Liver (tissue), 9 donors: ENCODE measurements around the gene SVEP1. TPM values are rescaled to one million over a fixed set of nuclear protein-coding genes. Genes with fewer than 3 reads are reported as not detected.

Experiments
- DNase-seq: peaks from one replicate; pipeline ENCODE4 v3.0.0-alpha.2; 2017; ENCODE audit warnings: low spot score
- H3K27ac ChIP-seq, 2 donors: one replicate each; pipeline ENCODE4 v1.7.0; 2013; ENCODE audit warnings: inconsistent platforms in 2 of 2, low read length in 2 of 2, control low read depth in 1 of 2, low read depth in 1 of 2, mild to moderate bottlenecking in 1 of 2
- H3K27me3 ChIP-seq, 4 donors: one replicate each; pipeline versions ENCODE4 v1.6.1 to v1.7.0; 2013; ENCODE audit warnings: low read length in 3 of 4, inconsistent platforms in 1 of 4, mild to moderate bottlenecking in 1 of 4, moderate library complexity in 1 of 4; ENCODE audit not compliant: control insufficient read depth in 4 of 4, insufficient read depth in 4 of 4
- H3K36me3 ChIP-seq, 4 donors: one replicate each; pipeline versions ENCODE4 v1.6.1 to v1.7.0; 2013; ENCODE audit warnings: low read length in 3 of 4, mild to moderate bottlenecking in 3 of 4, low read depth in 1 of 4, moderate library complexity in 1 of 4; ENCODE audit not compliant: control insufficient read depth in 4 of 4, insufficient read depth in 3 of 4
- H3K4me1 ChIP-seq, 4 donors: one replicate each; pipeline versions ENCODE4 v1.6.1 to v1.7.0; 2013; ENCODE audit warnings: low read length in 3 of 4, mild to moderate bottlenecking in 3 of 4, moderate library complexity in 1 of 4; ENCODE audit not compliant: control insufficient read depth in 4 of 4, insufficient read depth in 4 of 4
- H3K4me3 ChIP-seq, 3 donors: one replicate each; pipeline versions ENCODE4 v1.6.1 to v1.7.0; 2013; ENCODE audit warnings: low read length in 3 of 3, control low read depth in 1 of 3, low read depth in 1 of 3, mild to moderate bottlenecking in 1 of 3
- H3K9ac ChIP-seq, 2 donors: one replicate each; pipeline ENCODE4 v1.7.0; 2013; ENCODE audit warnings: low read length in 2 of 2, mild to moderate bottlenecking in 2 of 2, moderate library complexity in 2 of 2, control low read depth in 1 of 2, low read depth in 1 of 2
- H3K9me3 ChIP-seq, 4 donors: one replicate each; pipeline versions ENCODE4 v1.6.1 to v1.7.0; 2013; ENCODE audit warnings: low read length in 3 of 4; ENCODE audit not compliant: control insufficient read depth in 4 of 4
- ATF3 ChIP-seq: IDR thresholded peaks from 2 replicates; pipeline ENCODE4 v1.6.1; 2016; ENCODE audit warnings: antibody characterized with exemption
- CTCF ChIP-seq: fragments of 150-350 bp; IDR thresholded peaks from 2 replicates; pipeline ENCODE4 v1.5.1; 2017; ENCODE audit warnings: improper control_type of control experiment, low read depth, low read length; ENCODE audit not compliant: missing input control
- EGR1 ChIP-seq, 2 donors: IDR thresholded peaks; 2 replicates each; pipeline ENCODE4 v1.6.1; 2016 to 2018; ENCODE audit warnings: antibody characterized with exemption in 2 of 2, low read depth in 2 of 2
- FOXA1 ChIP-seq: IDR thresholded peaks from 2 replicates; pipeline ENCODE4 v1.6.1; 2016; ENCODE audit warnings: antibody characterized with exemption
- GABPA ChIP-seq, 2 donors: IDR thresholded peaks in 1 of 2; conservative IDR thresholded peaks in 1 of 2; 2 replicates each; pipeline ENCODE4 v1.6.1; 2016; ENCODE audit warnings: antibody characterized with exemption in 2 of 2, mild to moderate bottlenecking in 1 of 2, moderate library complexity in 1 of 2
- HNF4A ChIP-seq, 2 donors: conservative IDR thresholded peaks; 2 replicates each; pipeline ENCODE4 v1.6.1; 2016; ENCODE audit warnings: antibody characterized with exemption in 2 of 2, mild to moderate bottlenecking in 2 of 2
- HNF4G ChIP-seq: IDR thresholded peaks from 2 replicates; pipeline ENCODE4 v1.6.1; 2016; ENCODE audit warnings: antibody characterized with exemption
- JUND ChIP-seq, 2 donors: IDR thresholded peaks; 2 replicates each; pipeline ENCODE4 v1.6.1; 2016; ENCODE audit warnings: antibody characterized with exemption in 2 of 2
- MAX ChIP-seq: IDR thresholded peaks from 2 replicates; pipeline ENCODE4 v1.6.1; 2016; ENCODE audit warnings: antibody characterized with exemption
- NR2F2 ChIP-seq: IDR thresholded peaks from 2 replicates; pipeline ENCODE4 v1.6.1; 2016; ENCODE audit warnings: antibody characterized with exemption
- RAD21 ChIP-seq, 2 donors: IDR thresholded peaks; 2 replicates each; pipeline ENCODE4 v1.6.1; 2016; ENCODE audit warnings: antibody characterized with exemption in 2 of 2, mild to moderate bottlenecking in 2 of 2
- RXRA ChIP-seq, 2 donors: IDR thresholded peaks; 2 replicates each; pipeline ENCODE4 v1.6.1; 2017 to 2018; ENCODE audit warnings: antibody characterized with exemption in 2 of 2, mild to moderate bottlenecking in 1 of 2
- SP1 ChIP-seq: IDR thresholded peaks from 2 replicates; pipeline ENCODE4 v1.6.1; 2018; ENCODE audit warnings: antibody characterized with exemption, mild to moderate bottlenecking
- YY1 ChIP-seq: IDR thresholded peaks from 2 replicates; pipeline ENCODE4 v1.6.1; 2016; ENCODE audit warnings: antibody characterized with exemption, mild to moderate bottlenecking
- WGBS: extraction: QIAGEN DNeasy Blood & Tissue Kit; methylation state at CpG from one replicate; pipeline ENCODE4 v1.1.7; 2013; 5-methylcytosine and 5-hydroxymethylcytosine counted together
- polyA plus RNA-seq, 2 donors: library from polyadenylated mRNA; stranded (reverse) in 1 of 2; unstranded in 1 of 2; fragments of 200-250 nt in 1 of 2; fragments of >200 nt in 1 of 2; fragmentation: Nextera tagmentation in 1 of 2; extraction: Ambion mirVana in 1 of 2; gene quantifications; one replicate each; pipeline versions ENCODE4 v1.2.1 to v1.2.3, GENCODE V29; 2013 to 2015
- total RNA-seq, 2 donors: library from RNA; depleted of rRNA; stranded (reverse); fragments of >200 nt; gene quantifications; one replicate each; pipeline ENCODE4 v1.2.3, GENCODE V29; 2014
- donor health status: healthy.
- donor health status: healthy.
- donor health status: healthy.
- donor health status: healthy.
- donor health status: healthy.

Gene SVEP1
- total and polyA plus RNA-seq, 4 donors: 0.58 to 7.5 (median 1.8) TPM

- Histone ChIP-seq H3K9ac (no peak overlapping the region), H3K27ac (no peak overlapping the region), H3K36me3 (no peaks in the 10 kb centered on the region), H3K4me1 (no peaks in the 10 kb centered on the region), H3K9me3 (no peaks in the 10 kb centered on the region), H3K4me3 (no peak overlapping the region), H3K27me3 (peaks cover 0 to 3% (median 0%) of the 10 kb centered on the region in 4 donors)
- no peak for DNase-seq
- WGBS: 86% methylated on average over 3 of the region's 3 CpGs
- TF ChIP-seq RAD21 (IDR thresholded peaks at IDR 0.05) (no peak), EGR1 (IDR thresholded peaks at IDR 0.05; ENCODE audit: low read depth in 2 of 2) (no peak)
Observed at GRCh38 chr9:110502842-110503241, 76.7 kb downstream of the SVEP1 start.

GRCh38 chr9:110499608-110500007 lies 79.9 kb downstream of the SVEP1 start:
- no peaks in the 10 kb centered on the region for H3K36me3 ChIP-seq
- DNase-seq: no peak
- no peak overlapping the region for H3K4me3 ChIP-seq
- 84% methylated on average over 1 of the region's 1 CpG for WGBS
- no peaks in the 10 kb centered on the region for H3K9me3 ChIP-seq
- no peak overlapping the region for H3K27ac ChIP-seq
- no peak overlapping the region for H3K9ac ChIP-seq
- TF ChIP-seq JUND (IDR thresholded peaks at IDR 0.05) (no peak), SP1 (no peak), HNF4A (conservative IDR thresholded peaks at IDR 0.05) (no peak), MAX (no peak), RXRA (IDR thresholded peaks at IDR 0.05) (no peak), EGR1 (IDR thresholded peaks at IDR 0.05; ENCODE audit: low read depth in 2 of 2) (no peak), CTCF (no peak), FOXA1 (no peak), ATF3 (no peak), HNF4G (no peak), NR2F2 (no peak), GABPA (IDR thresholded peaks at IDR 0.05 in 1 of 2, conservative IDR thresholded peaks at IDR 0.05 in 1 of 2) (no peak)
- H3K27me3 ChIP-seq: no peaks in the 10 kb centered on the region
- no peaks in the 10 kb centered on the region for H3K4me1 ChIP-seq

- no peak for DNase-seq
- Histone ChIP-seq H3K4me3 (no peak overlapping the region), H3K4me1 (no peaks in the 10 kb centered on the region), H3K27me3 (no peaks in the 10 kb centered on the region), H3K9ac (no peak overlapping the region), H3K9me3 (no peaks in the 10 kb centered on the region), H3K27ac (no peak overlapping the region), H3K36me3 (no peaks in the 10 kb centered on the region)
- TF ChIP-seq YY1 (no peak), HNF4G (no peak), SP1 (no peak), ATF3 (no peak), EGR1 (IDR thresholded peaks at IDR 0.05; ENCODE audit: low read depth in 2 of 2) (no peak), RXRA (IDR thresholded peaks at IDR 0.05) (no peak)
Observed at GRCh38 chr9:110487196-110487595, 92.3 kb downstream of the SVEP1 start.
